Transverse colon (tissue), 4 donors: ENCODE data around the gene DYNC2H1.

Experiments
- EP300 ChIP-seq: sonication (generic); formaldehyde crosslinking; IDR thresholded peaks from one replicate; pipeline ENCODE4 v1.6.1; 2017; ENCODE audit warnings: antibody characterized with exemption, low read depth
- POLR2A ChIP-seq: fragments of 450-650 bp; IDR thresholded peaks from one replicate; pipeline ENCODE4 v1.6.1; 2016; ENCODE audit warnings: antibody characterized with exemption, mild to moderate bottlenecking, moderate library complexity
- POLR2AphosphoS5 ChIP-seq, 3 donors: sonication (generic); formaldehyde crosslinking; IDR thresholded peaks; one replicate each; pipeline ENCODE4 v1.6.1; 2016; ENCODE audit warnings: antibody characterized with exemption in 3 of 3
- TF ChIP-seq, protein P1 (sequence below), 5 experiments: fragments of 200-600 bp in 3 of 5; fragments of 450-650 bp in 2 of 5; sonication (generic) in 3 of 5; IDR thresholded peaks; 1 replicate in 2 of 5; 2 replicates in 3 of 5; pipeline ENCODE4 v1.5.1; 2016 to 2017; ENCODE audit warnings: antibody characterized with exemption in 5 of 5, inconsistent platforms in 3 of 5, mild to moderate bottlenecking in 2 of 5, moderate library complexity in 1 of 5

DNA sequence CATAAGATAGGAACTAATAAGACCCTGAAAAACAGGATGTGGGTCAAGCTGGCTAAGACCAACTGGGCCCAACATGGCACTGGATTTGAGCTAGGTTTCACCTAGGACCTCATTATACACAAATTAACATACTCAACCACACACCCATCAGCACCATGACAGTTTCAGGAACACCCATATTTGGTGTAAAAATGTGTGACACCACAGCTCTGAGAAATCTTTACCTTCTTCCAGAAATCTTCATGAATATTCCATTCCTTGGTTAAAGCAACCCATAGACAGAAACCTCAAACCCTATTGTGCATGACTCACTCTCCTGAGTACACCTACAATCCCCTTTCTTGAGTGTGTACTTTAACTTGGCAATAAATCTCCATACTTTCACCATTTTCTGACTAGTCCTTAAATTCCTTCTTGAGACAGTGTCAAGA, 378.8 kb downstream of the DYNC2H1 start:
- TF ChIP-seq, protein P1, sequence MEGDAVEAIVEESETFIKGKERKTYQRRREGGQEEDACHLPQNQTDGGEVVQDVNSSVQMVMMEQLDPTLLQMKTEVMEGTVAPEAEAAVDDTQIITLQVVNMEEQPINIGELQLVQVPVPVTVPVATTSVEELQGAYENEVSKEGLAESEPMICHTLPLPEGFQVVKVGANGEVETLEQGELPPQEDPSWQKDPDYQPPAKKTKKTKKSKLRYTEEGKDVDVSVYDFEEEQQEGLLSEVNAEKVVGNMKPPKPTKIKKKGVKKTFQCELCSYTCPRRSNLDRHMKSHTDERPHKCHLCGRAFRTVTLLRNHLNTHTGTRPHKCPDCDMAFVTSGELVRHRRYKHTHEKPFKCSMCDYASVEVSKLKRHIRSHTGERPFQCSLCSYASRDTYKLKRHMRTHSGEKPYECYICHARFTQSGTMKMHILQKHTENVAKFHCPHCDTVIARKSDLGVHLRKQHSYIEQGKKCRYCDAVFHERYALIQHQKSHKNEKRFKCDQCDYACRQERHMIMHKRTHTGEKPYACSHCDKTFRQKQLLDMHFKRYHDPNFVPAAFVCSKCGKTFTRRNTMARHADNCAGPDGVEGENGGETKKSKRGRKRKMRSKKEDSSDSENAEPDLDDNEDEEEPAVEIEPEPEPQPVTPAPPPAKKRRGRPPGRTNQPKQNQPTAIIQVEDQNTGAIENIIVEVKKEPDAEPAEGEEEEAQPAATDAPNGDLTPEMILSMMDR (IDR thresholded peaks at IDR 0.05): no peak
- TF ChIP-seq POLR2A: no peak
- no peak for TF ChIP-seq POLR2AphosphoS5 (IDR thresholded peaks at IDR 0.05)
- TF ChIP-seq EP300: no peak
